HG03175 (cell line): ENCODE measurements around the gene FILIP1.

Experiments
- ATAC-seq: cut with Tn5 transposase; IDR thresholded peaks from one replicate; pipeline ENCODE4 v1.9.1; 2021; ENCODE audit warnings: mild to moderate bottlenecking, moderate library complexity; ENCODE audit not compliant: unreplicated experiment

Gene FILIP1

GRCh38 chr6:75493400-75494064, at the start of gene FILIP1:
TSS of gene FILIP1 (minus strand) at chr6:75493800. CDS start at chr6:75414972, 78,828 bp downstream.
- ATAC-seq, result no peak

GRCh38 chr6:75543311-75543710, 49.7 kb upstream of the FILIP1 start:
- ATAC-seq, result no peak

- no peak for ATAC-seq
Observed at GRCh38 chr6:75539136-75539535, 45.5 kb upstream of the FILIP1 start.

GRCh38 chr6:75532521-75532920, 38.9 kb upstream of the FILIP1 start:
- ATAC-seq, result no peak

- no peak for ATAC-seq
Observed at GRCh38 chr6:75531174-75531573, 37.6 kb upstream of the FILIP1 start.

GRCh38 chr6:75530696-75531095, 37.1 kb upstream of the FILIP1 start:
- no peak for ATAC-seq

GRCh38 chr6:75528423-75528822, 34.8 kb upstream of the FILIP1 start:
- ATAC-seq, result no peak

GRCh38 chr6:75526502-75527127, 33.0 kb upstream of the FILIP1 start:
- peak; percentile 93 for ATAC-seq

GRCh38 chr6:75525682-75526081, 32.1 kb upstream of the FILIP1 start:
- no peak for ATAC-seq

GRCh38 chr6:75524322-75524972, 30.8 kb upstream of the FILIP1 start:
- no peak for ATAC-seq

- no peak for ATAC-seq
Observed at GRCh38 chr6:75516757-75517156, 23.2 kb upstream of the FILIP1 start.

GRCh38 chr6:75512591-75512990, 19.0 kb upstream of the FILIP1 start:
- ATAC-seq, result no peak

GRCh38 chr6:75505424-75505823, 11.8 kb upstream of the FILIP1 start:
- ATAC-seq, result no peak

GRCh38 chr6:75504465-75505222, 11.0 kb upstream of the FILIP1 start:
- no peak for ATAC-seq

GRCh38 chr6:75503291-75503690, 9.7 kb upstream of the FILIP1 start:
- no peak for ATAC-seq

- ATAC-seq, result no peak
Observed at GRCh38 chr6:75502884-75503283, 9.3 kb upstream of the FILIP1 start.

- no peak for ATAC-seq
Observed at GRCh38 chr6:75501756-75502155, 8.2 kb upstream of the FILIP1 start.

GRCh38 chr6:75499640-75500039, 6.0 kb upstream of the FILIP1 start:
- ATAC-seq, result no peak

- ATAC-seq, result no peak
Observed at GRCh38 chr6:75498862-75499261, 5.3 kb upstream of the FILIP1 start.

- ATAC-seq, result no peak
Observed at GRCh38 chr6:75497994-75498393, 4.4 kb upstream of the FILIP1 start.

GRCh38 chr6:75495011-75495410, 1.4 kb upstream of the FILIP1 start:
- no peak for ATAC-seq
